ENCODE data around the gene CD52. TPM values are rescaled to one million over a fixed set of nuclear protein-coding genes. Genes with fewer than 3 reads are reported as not detected.

CD52 gene
- total RNA-seq, 2 donors from 2014 or later: 2.7 TPM; not detected in 1

- no peak overlapping the region for H3K4me3 ChIP-seq
- H3K27ac ChIP-seq: no peak overlapping the region
- ATAC-seq (ENCODE audit: insufficient number of reproducible peaks, low FRiP score, low read depth): no peak
- TF ChIP-seq CTCF (IDR thresholded peaks at IDR 0.05): no peak
- no peaks in the 10 kb centered on the region for H3K9me3 ChIP-seq
- H3K4me1 ChIP-seq (ENCODE audit: control insufficient read depth in 1 of 2, low read depth in 2 of 2): no peaks in the 10 kb centered on the region
- no peaks in the 10 kb centered on the region for H3K36me3 ChIP-seq
- H3K27me3 ChIP-seq (replicated peaks; ENCODE audit: insufficient read depth): no peaks in the 10 kb centered on the region
- DNase-seq (ENCODE audit: low spot score): no peak
Measured at GRCh38 chr1:26353210-26353859, 35.6 kb downstream of the CD52 start.

DNA sequence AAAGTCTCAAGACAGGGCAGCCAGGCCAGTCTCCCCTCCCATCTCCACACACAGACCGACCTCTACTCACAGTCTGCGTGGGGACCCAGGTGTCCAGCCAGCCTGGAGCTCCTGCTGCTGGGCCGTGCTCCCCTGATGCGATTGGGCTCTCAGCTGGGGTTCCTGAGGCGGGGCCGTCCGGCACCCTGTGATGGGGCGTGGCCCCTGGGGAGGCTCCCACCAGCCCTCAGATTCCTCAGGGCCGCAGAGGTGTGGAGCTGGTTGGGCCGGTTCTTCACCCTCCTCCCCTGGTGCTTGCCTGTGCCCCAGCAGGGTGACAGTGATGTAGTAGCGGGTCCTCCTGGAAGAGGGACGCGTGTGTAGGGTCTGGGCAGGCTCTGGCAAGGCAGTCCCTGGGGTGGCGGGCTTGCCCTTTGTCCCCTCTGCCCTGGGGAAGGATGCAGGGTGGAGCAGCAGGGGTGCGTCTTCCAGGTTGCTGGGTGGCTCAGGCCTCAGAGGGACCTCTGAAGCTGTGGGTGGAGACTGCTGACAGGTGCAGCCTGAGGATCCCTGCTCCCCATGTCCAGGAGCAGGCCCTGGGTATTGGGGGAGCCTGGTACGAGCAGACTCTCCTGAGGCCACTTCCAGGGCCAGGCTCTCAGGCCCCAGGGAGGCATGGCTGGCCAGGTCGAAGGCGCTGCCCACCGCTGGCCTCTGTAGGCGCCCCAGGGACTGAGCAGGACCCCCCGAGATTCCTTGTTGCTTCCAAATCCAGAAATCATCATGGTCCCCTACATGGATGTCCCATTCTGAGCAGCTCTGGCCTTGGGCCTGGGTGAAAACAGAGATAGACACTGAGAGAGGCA, 36.4 kb downstream of the CD52 start, which contains the start of gene CRYBG2:
CRYBG2 (minus strand) TSS at position 155 of the 845 bp plus-strand sequence. CDS start 7,473 bp downstream, outside the sequence.
- ATAC-seq (ENCODE audit: insufficient number of reproducible peaks, low FRiP score, low read depth) (no peak), DNase-seq (ENCODE audit: low spot score) (no peak)
- Histone ChIP-seq H3K4me3 (no peak within 1 kb of the TSS), H3K9me3 (no peaks in the 10 kb centered on the region), H3K36me3 (no peaks in the 10 kb centered on the region), H3K4me1 (ENCODE audit: control insufficient read depth in 1 of 2, low read depth in 2 of 2) (no peaks in the 10 kb centered on the region), H3K27ac (no peak within 1 kb of the TSS), H3K27me3 (replicated peaks; ENCODE audit: insufficient read depth) (no peaks in the 10 kb centered on the region)
- no peak for TF ChIP-seq CTCF (IDR thresholded peaks at IDR 0.05)

DNA sequence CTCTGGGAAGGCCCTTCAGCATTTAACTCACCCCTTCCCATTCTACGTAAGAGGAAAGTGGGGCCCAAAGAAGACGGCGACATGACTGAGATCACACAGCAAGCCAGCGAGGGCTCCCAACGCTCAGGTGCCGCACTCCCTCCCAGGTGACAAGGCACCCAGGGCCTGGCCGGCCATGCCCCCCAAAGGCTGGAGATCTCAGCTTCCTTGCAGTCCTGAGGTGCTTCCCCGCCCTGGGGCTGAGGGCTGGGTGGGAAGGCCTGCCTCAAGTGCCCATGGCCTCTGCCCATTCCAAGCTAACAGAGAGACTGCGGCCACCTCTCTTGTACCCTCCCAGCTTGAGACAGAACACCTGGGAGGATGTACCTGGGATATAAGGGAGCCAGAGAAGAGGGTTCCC, 37.2 kb downstream of the CD52 start:
- no peak for TF ChIP-seq CTCF (IDR thresholded peaks at IDR 0.05)
- peaks cover 2% of the 10 kb centered on the region for H3K27me3 ChIP-seq (replicated peaks; ENCODE audit: insufficient read depth)

GRCh38 chr1:26356106-26356505, 38.3 kb downstream of the CD52 start:
- H3K36me3 ChIP-seq: no peaks in the 10 kb centered on the region
- DNase-seq (ENCODE audit: low spot score) (no peak), ATAC-seq (ENCODE audit: insufficient number of reproducible peaks, low FRiP score, low read depth) (no peak)
- no peak overlapping the region for H3K27ac ChIP-seq
- peaks cover 13% of the 10 kb centered on the region for H3K27me3 ChIP-seq (replicated peaks; ENCODE audit: insufficient read depth)
- H3K4me1 ChIP-seq (ENCODE audit: control insufficient read depth in 1 of 2, low read depth in 2 of 2): peaks cover 0 to 8% of the 10 kb centered on the region in 2 donors
- no peak overlapping the region for H3K4me3 ChIP-seq
- TF ChIP-seq CTCF (IDR thresholded peaks at IDR 0.05): no peak
- no peaks in the 10 kb centered on the region for H3K9me3 ChIP-seq

More for the DNA sequence above, 37.2 kb downstream of the CD52 start:
- ATAC-seq (ENCODE audit: insufficient number of reproducible peaks, low FRiP score, low read depth) (no peak), DNase-seq (ENCODE audit: low spot score) (no peak)
- Histone ChIP-seq H3K4me1 (ENCODE audit: control insufficient read depth in 1 of 2, low read depth in 2 of 2) (peaks cover 0 to under 1% of the 10 kb centered on the region in 2 donors), H3K36me3 (no peaks in the 10 kb centered on the region), H3K9me3 (no peaks in the 10 kb centered on the region), H3K27ac (no peak overlapping the region), H3K4me3 (no peak overlapping the region)

- Histone ChIP-seq H3K4me1 (ENCODE audit: control insufficient read depth in 1 of 2, low read depth in 2 of 2) (peaks cover 0 to 8% of the 10 kb centered on the region in 2 donors), H3K27ac (no peak overlapping the region), H3K36me3 (no peaks in the 10 kb centered on the region), H3K9me3 (no peaks in the 10 kb centered on the region), H3K4me3 (no peak overlapping the region), H3K27me3 (replicated peaks; ENCODE audit: insufficient read depth) (peaks cover 17% of the 10 kb centered on the region)
- DNase-seq (ENCODE audit: low spot score) (no peak), ATAC-seq (ENCODE audit: insufficient number of reproducible peaks, low FRiP score, low read depth) (no peak)
- TF ChIP-seq CTCF (IDR thresholded peaks at IDR 0.05): no peak
Measured at GRCh38 chr1:26357121-26357602, 39.4 kb downstream of the CD52 start.

Measured in thoracic aorta (tissue), 2 donors.